ENCODE data around the gene ADGRD1. TPM values are rescaled to one million over a fixed set of nuclear protein-coding genes. Genes with fewer than 3 reads are reported as not detected.

The ADGRD1 gene
- total RNA-seq, 1 donor from 2014 or later: 35.8 TPM

- intact Hi-C loops (cut with DNase I): no loop called here
Measured at GRCh38 chr12:130945786-130946492, 7.8 kb upstream of the ADGRD1 start.

GRCh38 chr12:130947028-130947613, 6.6 kb upstream of the ADGRD1 start:
- no peak for TF ChIP-seq POLR2AphosphoS5 (IDR thresholded peaks at IDR 0.05; ENCODE audit: insufficient read depth in 1 of 2, low read depth in 1 of 2)
- no peak for TF ChIP-seq CTCF (IDR thresholded peaks at IDR 0.05)
- TF ChIP-seq POLR2A (IDR thresholded peaks at IDR 0.05): no peak
- Histone ChIP-seq H3K4me1 (peaks cover 17% of the 10 kb centered on the region), H3K9me3 (no peaks in the 10 kb centered on the region), H3K36me3 (no peaks in the 10 kb centered on the region), H3K27me3 (no peaks in the 10 kb centered on the region), H3K27ac (peak overlapping the region; percentile 77), H3K4me3 (no peak overlapping the region)
- DNase-seq (ENCODE audit: extremely low spot score in 2 of 2): no peak
- intact Hi-C loops (cut with DNase I): no loop called here

More at GRCh38 chr12:130945786-130946492, 7.8 kb upstream of the ADGRD1 start:
- H3K36me3 ChIP-seq: no peaks in the 10 kb centered on the region
- H3K4me1 ChIP-seq: peaks cover 10% of the 10 kb centered on the region
- H3K9me3 ChIP-seq: no peaks in the 10 kb centered on the region
- TF ChIP-seq POLR2AphosphoS5 (IDR thresholded peaks at IDR 0.05; ENCODE audit: insufficient read depth in 1 of 2, low read depth in 1 of 2): no peak
- TF ChIP-seq POLR2A (IDR thresholded peaks at IDR 0.05): no peak
- no peak for TF ChIP-seq CTCF (IDR thresholded peaks at IDR 0.05)
- peak overlapping the region; percentile 77 for H3K27ac ChIP-seq
- H3K4me3 ChIP-seq: no peak overlapping the region
- no peaks in the 10 kb centered on the region for H3K27me3 ChIP-seq
- peak in 1 of 2 donors; percentile 87 for DNase-seq (ENCODE audit: extremely low spot score in 2 of 2)

GRCh38 chr12:130948136-130948535, 5.6 kb upstream of the ADGRD1 start:
- H3K9me3 ChIP-seq: no peaks in the 10 kb centered on the region
- no peaks in the 10 kb centered on the region for H3K27me3 ChIP-seq
- intact Hi-C loops (cut with DNase I): no loop called here
- H3K4me1 ChIP-seq: peaks cover 25% of the 10 kb centered on the region
- H3K36me3 ChIP-seq: no peaks in the 10 kb centered on the region
- DNase-seq (ENCODE audit: extremely low spot score in 2 of 2): peak in 1 of 2 donors; percentile 64
- H3K27ac ChIP-seq: no peak overlapping the region
- no peak for TF ChIP-seq POLR2A (IDR thresholded peaks at IDR 0.05)
- no peak for TF ChIP-seq CTCF (IDR thresholded peaks at IDR 0.05)
- TF ChIP-seq POLR2AphosphoS5 (IDR thresholded peaks at IDR 0.05; ENCODE audit: insufficient read depth in 1 of 2, low read depth in 1 of 2): no peak
- no peak overlapping the region for H3K4me3 ChIP-seq

- intact Hi-C loops (cut with DNase I): no loop called here
- DNase-seq (ENCODE audit: extremely low spot score in 2 of 2): peak in 1 of 2 donors; percentile 42
- no peak overlapping the region for H3K27ac ChIP-seq
- H3K36me3 ChIP-seq: no peaks in the 10 kb centered on the region
- no peak for TF ChIP-seq POLR2A (IDR thresholded peaks at IDR 0.05)
- no peak for TF ChIP-seq CTCF (IDR thresholded peaks at IDR 0.05)
- TF ChIP-seq POLR2AphosphoS5 (IDR thresholded peaks at IDR 0.05; ENCODE audit: insufficient read depth in 1 of 2, low read depth in 1 of 2): no peak
- no peaks in the 10 kb centered on the region for H3K27me3 ChIP-seq
- peaks cover 25% of the 10 kb centered on the region for H3K4me1 ChIP-seq
- H3K9me3 ChIP-seq: no peaks in the 10 kb centered on the region
- H3K4me3 ChIP-seq: no peak overlapping the region
Measured at GRCh38 chr12:130948751-130949150, 5.0 kb upstream of the ADGRD1 start.

GRCh38 chr12:130949806-130950205, 3.9 kb upstream of the ADGRD1 start:
- Histone ChIP-seq H3K27me3 (no peaks in the 10 kb centered on the region), H3K4me1 (peaks cover 25% of the 10 kb centered on the region), H3K27ac (no peak overlapping the region), H3K9me3 (no peaks in the 10 kb centered on the region), H3K4me3 (no peak overlapping the region), H3K36me3 (no peaks in the 10 kb centered on the region)
- TF ChIP-seq POLR2A (IDR thresholded peaks at IDR 0.05): no peak
- TF ChIP-seq POLR2AphosphoS5 (IDR thresholded peaks at IDR 0.05; ENCODE audit: insufficient read depth in 1 of 2, low read depth in 1 of 2): no peak
- TF ChIP-seq CTCF (IDR thresholded peaks at IDR 0.05): no peak
- intact Hi-C loops (cut with DNase I): no loop called here
- no peak for DNase-seq (ENCODE audit: extremely low spot score in 2 of 2)

All from vagina (tissue), 2 donors.